T-helper 1 cell treated with Interleukin-12 subunit alpha and Interleukin-12 subunit beta and Interleukin-4 antibody, amounts not matched to agents 30 μg/mL and 1 μg/mL, for 36 hours (primary cell): ENCODE data around the gene DRD3.

Experiments used
- H3K27ac Mint-ChIP-seq: one replicate; pipeline ENCODE4 v1.8.0; 2021; ENCODE audit warnings: mild to moderate bottlenecking, mixed read lengths
- H3K27me3 Mint-ChIP-seq: one replicate; pipeline ENCODE4 v1.8.0; 2021; ENCODE audit warnings: low read depth, mixed read lengths
- H3K36me3 Mint-ChIP-seq: one replicate; pipeline ENCODE4 v1.8.0; 2021; ENCODE audit warnings: low read depth, mixed read lengths
- H3K4me1 Mint-ChIP-seq: one replicate; pipeline ENCODE4 v1.8.0; 2021; ENCODE audit warnings: low read depth, mixed read lengths
- H3K4me3 Mint-ChIP-seq: one replicate; pipeline ENCODE4 v1.8.0; 2021; ENCODE audit warnings: mild to moderate bottlenecking, moderate library complexity, mixed read lengths
- H3K9me3 Mint-ChIP-seq: one replicate; pipeline ENCODE4 v1.8.0; 2021; ENCODE audit warnings: mixed read lengths

DRD3 gene

DNA sequence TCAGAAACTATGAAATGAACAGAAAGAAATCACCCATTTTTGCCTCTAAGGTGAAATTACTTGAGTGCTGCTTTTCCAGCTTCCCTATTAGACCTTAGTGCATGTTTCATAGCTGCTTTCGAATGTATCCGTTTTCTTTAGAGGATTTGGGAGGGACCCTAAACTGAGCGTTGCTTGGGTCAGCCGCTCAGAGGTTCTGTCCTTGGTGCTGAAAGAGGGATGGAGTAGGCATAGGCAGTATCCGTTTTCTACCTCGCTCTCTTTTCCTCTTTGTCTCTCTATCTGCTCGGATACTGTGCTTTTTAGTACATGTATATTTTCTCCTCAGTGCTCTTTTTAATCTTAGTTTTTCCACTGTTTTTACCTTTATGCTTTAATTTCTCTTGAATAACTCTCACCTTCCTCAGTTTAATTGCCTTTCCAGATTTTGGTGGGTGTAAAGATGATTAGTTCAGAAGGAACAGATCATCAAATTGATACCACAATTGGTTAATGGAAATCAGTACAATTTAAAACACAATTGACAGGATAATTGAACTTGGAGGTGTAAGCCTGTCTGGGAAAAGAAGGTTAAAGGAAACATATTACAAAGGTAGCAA, at the start of gene DRD3:
Gene DRD3, minus strand, starts transcription at position 283 of the 599 bp plus-strand sequence. CDS start 7,060 bp downstream, outside the sequence.
- Mint-ChIP-seq H3K27me3 (peaks cover 28% of the 10 kb centered on the region), H3K27ac (no peak within 1 kb of the TSS), H3K4me1 (no peaks in the 10 kb centered on the region), H3K9me3 (no peaks in the 10 kb centered on the region), H3K36me3 (no peaks in the 10 kb centered on the region), H3K4me3 (no peak within 1 kb of the TSS)

DNA sequence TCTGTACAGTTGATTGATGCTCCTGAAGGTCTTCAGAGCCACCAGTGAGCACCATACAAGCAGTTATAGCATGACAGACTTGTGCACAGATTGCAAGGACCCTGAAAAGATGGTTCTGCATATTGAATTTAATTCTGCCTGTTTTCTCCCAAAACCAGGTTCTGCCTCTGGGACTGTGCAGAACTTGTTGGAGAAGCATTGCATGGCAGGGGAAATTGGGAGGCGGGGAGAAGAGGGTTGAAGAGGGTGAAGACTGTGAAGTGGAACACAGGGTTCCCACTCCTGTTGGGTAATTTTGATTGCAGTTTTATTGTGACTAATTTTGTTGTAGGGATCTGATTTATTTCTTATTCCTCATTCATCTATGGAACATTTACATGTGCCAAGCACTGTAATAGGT, 48.2 kb upstream of the DRD3 start:
- Mint-ChIP-seq H3K36me3 (peaks cover 18% of the 10 kb centered on the region), H3K9me3 (peaks cover 21% of the 10 kb centered on the region), H3K4me1 (peaks cover 42% of the 10 kb centered on the region), H3K4me3 (no peak overlapping the region), H3K27ac (no peak overlapping the region), H3K27me3 (no peaks in the 10 kb centered on the region)

DNA sequence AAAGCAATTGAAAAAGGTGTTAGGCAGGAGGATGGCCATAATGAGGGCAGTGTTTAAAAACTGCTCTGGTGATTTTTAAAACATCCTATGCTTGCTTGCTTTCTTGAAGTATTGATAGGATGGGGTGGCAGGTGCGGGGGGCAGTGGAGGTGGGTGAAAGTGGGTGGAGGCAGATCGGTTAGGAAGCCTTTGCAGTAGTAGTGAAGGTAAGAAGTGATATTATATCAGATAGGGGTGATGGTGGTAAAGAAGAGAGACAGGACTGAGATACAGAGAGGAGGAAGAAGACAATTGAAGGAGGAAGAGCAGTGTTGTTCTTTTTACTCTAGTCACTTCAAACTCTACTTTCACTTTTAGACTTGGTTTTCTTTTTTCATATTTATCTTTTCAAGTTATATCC, 47.5 kb upstream of the DRD3 start:
- Mint-ChIP-seq H3K4me1 (peaks cover 44% of the 10 kb centered on the region), H3K27ac (peak overlapping the region; percentile 79), H3K27me3 (no peaks in the 10 kb centered on the region)

DNA sequence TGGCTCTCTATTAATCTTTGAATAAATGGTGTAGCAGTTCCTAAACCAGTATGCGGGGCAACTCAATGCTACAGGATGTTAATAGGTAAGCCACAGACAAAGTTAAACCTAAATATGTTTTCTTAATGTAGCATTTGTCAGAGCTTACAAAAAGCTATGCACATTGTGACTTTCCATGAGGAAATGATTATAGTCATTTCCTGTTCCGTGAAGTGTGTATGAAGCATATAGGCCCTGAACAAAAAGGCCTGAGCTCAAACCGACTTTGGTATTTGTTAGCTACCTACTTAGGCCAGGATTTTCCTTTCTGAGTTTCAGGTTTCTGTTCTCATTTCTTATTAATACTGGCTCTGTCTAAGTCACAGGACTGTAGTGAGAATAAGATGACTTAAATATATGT, 44.3 kb upstream of the DRD3 start:
- H3K4me3 Mint-ChIP-seq: peak overlapping the region; percentile 61
- H3K4me1 Mint-ChIP-seq: peaks cover 47% of the 10 kb centered on the region

More for the DNA sequence above, 47.5 kb upstream of the DRD3 start:
- Mint-ChIP-seq H3K36me3 (peaks cover 18% of the 10 kb centered on the region), H3K4me3 (peak overlapping the region; percentile 54), H3K9me3 (peaks cover 21% of the 10 kb centered on the region)

DNA sequence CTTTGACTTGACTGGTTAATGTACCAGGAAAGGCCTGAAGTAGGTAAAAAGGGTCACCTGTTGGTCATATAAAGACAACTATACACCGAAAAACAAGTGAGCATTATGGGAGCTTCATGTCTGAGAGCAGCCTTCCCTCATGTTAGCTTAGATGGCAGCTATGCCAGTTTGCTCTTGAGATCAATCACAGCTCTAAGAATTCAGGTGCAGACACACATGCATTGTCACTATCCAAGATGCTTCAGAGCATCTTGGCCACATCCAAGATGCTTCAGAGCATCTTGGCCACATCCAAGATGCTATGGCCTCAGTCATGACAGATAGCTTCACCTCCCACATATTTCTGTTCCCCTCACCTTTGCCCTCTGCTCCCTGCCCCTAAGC, 43.0 kb upstream of the DRD3 start:
- Mint-ChIP-seq H3K4me3 (peak overlapping the region; percentile 27), H3K4me1 (peaks cover 51% of the 10 kb centered on the region), H3K36me3 (peaks cover 16% of the 10 kb centered on the region)

More for the DNA sequence above, 44.3 kb upstream of the DRD3 start:
- H3K36me3 Mint-ChIP-seq: peaks cover 18% of the 10 kb centered on the region
- H3K27ac Mint-ChIP-seq: peak overlapping the region; percentile 90
- no peaks in the 10 kb centered on the region for H3K27me3 Mint-ChIP-seq
- peaks cover 21% of the 10 kb centered on the region for H3K9me3 Mint-ChIP-seq

DNA sequence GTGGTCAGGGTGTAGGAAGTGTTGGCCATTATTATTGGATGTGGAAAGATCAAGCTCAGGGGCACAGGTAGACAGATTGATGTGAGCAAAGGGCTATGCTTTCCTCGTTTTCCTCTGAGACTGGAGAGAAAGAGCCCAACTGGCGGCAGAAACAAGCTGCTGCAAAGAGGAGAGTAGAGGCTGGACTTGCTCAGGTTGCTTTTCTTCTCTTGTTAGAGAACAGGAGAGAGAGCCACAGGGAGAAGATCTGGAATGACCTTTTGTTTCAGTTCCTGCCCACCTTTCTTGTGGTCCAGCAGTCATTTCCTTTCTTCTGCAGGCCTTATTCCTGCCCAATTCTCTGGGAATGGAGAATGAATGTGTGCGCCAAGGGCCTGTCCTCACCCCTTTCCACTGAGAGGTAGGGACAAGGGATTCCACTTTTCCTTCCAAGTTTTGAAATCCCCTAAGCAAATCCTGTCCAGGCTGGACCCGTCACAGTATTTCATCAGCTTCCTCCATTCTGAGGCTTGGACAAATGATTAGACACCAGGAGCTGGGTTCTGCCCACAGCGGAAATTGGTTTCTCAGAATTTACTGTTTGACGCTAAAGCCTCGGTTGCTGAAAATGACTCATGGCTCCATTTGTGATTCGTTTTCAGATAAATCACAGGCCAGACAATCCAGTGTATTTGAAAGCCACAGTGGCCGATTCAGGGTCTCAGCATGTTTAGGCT, 42.5 kb upstream of the DRD3 start:
- H3K36me3 Mint-ChIP-seq: peaks cover 14% of the 10 kb centered on the region
- peak overlapping the region; percentile 27 for H3K4me3 Mint-ChIP-seq
- H3K27ac Mint-ChIP-seq: peak overlapping the region; percentile 95
- peaks cover 21% of the 10 kb centered on the region for H3K9me3 Mint-ChIP-seq
- H3K27me3 Mint-ChIP-seq: no peaks in the 10 kb centered on the region
- peaks cover 46% of the 10 kb centered on the region for H3K4me1 Mint-ChIP-seq

More for the DNA sequence above, 43.0 kb upstream of the DRD3 start:
- Mint-ChIP-seq H3K27me3 (no peaks in the 10 kb centered on the region), H3K27ac (peak overlapping the region; percentile 95), H3K9me3 (peaks cover 21% of the 10 kb centered on the region)

DNA sequence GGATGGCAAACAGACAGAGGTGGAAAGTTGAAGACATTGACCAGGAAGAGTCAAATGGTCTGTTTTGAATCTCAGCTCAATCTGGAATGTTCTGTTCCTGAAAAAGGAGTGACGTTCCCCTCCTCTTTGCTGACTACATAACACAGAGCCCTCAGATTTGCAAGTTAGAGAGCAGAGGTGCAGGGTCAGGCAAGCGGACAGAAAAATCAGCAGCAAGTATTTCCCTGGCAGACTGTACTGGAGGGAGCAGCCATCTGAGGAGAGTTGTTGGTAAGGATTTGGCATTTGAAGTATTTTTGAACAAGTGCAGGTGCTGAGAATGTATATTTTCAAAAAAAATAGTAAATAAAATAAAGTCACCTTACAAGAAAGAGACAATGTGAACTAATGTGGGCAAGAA, 40.9 kb upstream of the DRD3 start:
- no peak overlapping the region for H3K27ac Mint-ChIP-seq
- H3K36me3 Mint-ChIP-seq: peaks cover 7% of the 10 kb centered on the region
- H3K4me3 Mint-ChIP-seq: no peak overlapping the region
- H3K4me1 Mint-ChIP-seq: peaks cover 37% of the 10 kb centered on the region
- H3K27me3 Mint-ChIP-seq: no peaks in the 10 kb centered on the region
- peaks cover 9% of the 10 kb centered on the region for H3K9me3 Mint-ChIP-seq

DNA sequence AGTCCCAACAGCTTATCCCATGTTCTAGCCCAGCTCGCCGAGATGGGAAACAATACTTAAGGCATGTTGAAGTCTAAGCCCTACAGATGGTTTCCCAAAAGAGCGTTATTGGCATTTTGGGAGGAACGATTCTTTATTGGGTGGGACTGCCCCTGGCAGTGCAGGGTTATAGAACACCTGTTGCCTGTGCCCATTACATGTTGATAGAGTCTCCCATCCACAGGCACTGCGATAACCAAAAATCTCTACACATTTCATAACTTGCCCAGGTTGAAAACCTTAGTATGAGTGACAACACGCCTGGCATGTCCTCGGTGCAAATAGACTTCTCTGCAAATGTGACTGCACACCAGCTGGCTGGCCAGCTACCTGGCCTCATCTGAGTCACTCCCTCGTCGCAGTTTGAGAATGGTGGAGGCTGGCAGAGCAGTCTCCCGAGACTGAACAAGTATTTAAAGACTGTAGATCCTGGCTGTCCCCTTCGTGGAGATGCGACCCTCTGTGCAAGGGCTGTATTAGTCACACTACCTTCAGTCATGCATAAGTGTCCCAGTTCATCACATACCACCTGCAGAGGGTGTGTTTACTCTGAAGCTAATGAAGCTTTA, 39.8 kb upstream of the DRD3 start:
- Mint-ChIP-seq H3K27me3 (no peaks in the 10 kb centered on the region), H3K4me1 (peaks cover 32% of the 10 kb centered on the region), H3K36me3 (peaks cover 3% of the 10 kb centered on the region), H3K27ac (no peak overlapping the region), H3K9me3 (no peaks in the 10 kb centered on the region), H3K4me3 (no peak overlapping the region)

DNA sequence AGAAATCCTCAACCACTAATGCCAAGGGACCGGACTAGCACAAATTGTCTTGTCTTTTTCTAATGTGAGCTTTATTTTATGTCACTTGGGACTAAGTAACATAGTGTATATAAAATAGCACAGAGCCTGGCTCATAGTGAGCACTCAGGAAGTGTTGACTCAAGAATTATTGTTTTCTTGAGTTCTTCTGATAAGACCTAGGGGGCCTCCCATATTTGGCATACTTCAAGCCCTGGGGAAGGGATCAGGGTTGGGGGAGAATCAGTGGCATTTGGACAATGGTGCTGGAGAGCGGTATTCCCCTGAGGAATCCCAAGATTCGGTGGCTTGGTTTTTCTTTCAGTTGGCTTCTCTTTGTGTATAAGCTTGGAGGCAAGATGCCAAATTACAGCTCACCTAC, 39.2 kb upstream of the DRD3 start:
- H3K27ac Mint-ChIP-seq: no peak overlapping the region
- H3K4me3 Mint-ChIP-seq: no peak overlapping the region
- H3K4me1 Mint-ChIP-seq: peaks cover 27% of the 10 kb centered on the region
- H3K9me3 Mint-ChIP-seq: no peaks in the 10 kb centered on the region
- H3K36me3 Mint-ChIP-seq: no peaks in the 10 kb centered on the region
- H3K27me3 Mint-ChIP-seq: no peaks in the 10 kb centered on the region

DNA sequence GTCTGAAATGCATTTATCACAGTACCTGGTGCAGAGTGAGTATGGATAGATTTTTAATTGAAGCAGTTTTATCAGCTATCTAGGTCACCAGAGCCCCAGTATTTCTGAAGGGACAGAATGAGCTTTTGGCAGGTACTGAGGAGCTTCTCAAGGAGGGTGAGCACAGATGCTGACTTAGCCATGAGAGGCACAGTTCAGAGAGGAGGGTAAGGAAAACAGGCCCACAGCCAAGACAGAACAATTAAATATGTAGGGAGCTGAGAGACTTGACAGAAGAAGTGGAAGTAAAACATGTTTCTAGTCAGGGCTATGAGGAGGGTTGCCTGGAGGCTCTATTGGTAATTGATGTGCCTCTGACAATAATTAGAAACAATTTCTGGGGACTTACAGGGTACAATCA, 38.4 kb upstream of the DRD3 start:
- Mint-ChIP-seq H3K27ac (peak overlapping the region; percentile 78), H3K9me3 (no peaks in the 10 kb centered on the region), H3K27me3 (no peaks in the 10 kb centered on the region), H3K36me3 (no peaks in the 10 kb centered on the region), H3K4me3 (no peak overlapping the region), H3K4me1 (peaks cover 30% of the 10 kb centered on the region)

DNA sequence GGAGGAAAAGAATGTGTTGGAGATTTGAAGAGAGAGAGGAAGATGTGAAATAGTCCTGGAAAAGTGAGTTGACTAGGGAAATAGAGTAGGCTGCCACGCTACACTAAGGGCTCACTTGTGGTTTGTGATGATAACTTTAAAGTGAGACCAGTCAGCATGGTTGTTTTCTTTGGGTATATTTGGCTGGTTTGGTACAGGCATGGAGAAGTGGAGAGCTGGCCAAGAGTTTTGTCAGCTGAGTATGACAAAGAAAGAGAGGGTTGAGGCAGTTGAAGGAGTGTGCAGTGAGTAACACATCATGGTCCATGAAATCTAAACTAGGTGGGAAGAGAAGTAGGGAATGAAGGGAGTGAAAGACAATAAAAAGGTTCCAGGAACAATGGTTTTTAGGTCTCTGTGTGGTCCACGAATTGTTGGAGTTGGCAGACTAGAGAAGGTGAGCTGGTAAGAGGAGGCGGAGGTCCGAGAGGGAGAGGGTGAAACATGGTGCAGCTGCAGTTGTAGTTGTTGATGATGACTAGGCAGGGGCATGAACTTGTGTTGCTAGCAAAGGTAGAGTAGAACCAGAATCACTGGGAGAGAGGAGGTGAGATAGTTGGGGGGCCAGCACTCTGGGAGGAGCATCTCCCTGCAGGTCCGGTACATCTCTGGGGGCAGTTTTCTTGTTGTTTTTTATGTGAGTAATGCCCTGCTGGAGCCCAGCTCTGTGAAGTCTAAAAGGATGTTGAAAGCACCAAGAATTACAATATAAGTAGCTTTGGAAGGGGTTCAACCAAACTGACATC, 37.5 kb upstream of the DRD3 start:
- Mint-ChIP-seq H3K4me3 (peak overlapping the region; percentile 3), H3K27me3 (no peaks in the 10 kb centered on the region), H3K4me1 (peaks cover 21% of the 10 kb centered on the region), H3K36me3 (no peaks in the 10 kb centered on the region), H3K9me3 (no peaks in the 10 kb centered on the region), H3K27ac (no peak overlapping the region)

DNA sequence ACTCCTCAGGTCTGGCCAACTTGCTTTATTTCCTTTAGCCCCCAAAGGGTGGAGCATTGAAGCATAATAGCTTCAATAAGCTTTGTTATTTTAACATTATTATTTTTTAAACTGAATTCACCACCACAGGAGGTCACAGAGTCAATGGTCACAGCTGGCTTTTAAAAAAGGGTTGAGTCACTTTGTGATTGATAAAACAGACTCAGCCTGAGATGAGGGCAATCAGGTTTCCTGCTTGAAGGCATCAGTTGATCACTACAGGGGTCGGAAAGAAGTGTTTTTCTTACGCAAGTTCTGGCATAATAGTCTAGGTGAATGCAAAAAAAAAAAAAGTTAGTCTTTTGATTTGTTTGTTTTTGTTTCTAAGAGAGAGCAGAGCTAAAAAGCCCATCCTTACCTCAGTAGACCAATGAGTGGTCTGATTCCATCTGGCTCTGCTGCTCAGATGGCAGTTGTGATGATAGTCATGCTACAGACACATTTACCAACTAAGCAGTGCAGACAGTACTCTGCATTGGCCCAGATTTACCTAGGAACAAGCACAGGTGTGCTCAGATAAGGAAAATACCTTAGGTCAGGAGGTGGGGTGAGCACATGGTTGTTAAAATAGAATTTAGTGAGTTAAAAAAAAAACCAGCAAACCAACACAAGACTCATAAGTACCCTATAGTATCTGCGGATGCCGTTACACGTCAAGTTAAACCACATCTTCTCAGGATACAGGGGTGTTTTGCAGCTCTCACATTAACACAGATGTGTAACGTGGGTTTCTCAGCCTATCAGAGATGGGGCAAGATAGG, 35.9 kb upstream of the DRD3 start:
- Mint-ChIP-seq H3K9me3 (no peaks in the 10 kb centered on the region), H3K4me1 (peaks cover 11% of the 10 kb centered on the region), H3K27me3 (no peaks in the 10 kb centered on the region), H3K4me3 (no peak overlapping the region), H3K36me3 (peaks cover 3% of the 10 kb centered on the region), H3K27ac (no peak overlapping the region)

DNA sequence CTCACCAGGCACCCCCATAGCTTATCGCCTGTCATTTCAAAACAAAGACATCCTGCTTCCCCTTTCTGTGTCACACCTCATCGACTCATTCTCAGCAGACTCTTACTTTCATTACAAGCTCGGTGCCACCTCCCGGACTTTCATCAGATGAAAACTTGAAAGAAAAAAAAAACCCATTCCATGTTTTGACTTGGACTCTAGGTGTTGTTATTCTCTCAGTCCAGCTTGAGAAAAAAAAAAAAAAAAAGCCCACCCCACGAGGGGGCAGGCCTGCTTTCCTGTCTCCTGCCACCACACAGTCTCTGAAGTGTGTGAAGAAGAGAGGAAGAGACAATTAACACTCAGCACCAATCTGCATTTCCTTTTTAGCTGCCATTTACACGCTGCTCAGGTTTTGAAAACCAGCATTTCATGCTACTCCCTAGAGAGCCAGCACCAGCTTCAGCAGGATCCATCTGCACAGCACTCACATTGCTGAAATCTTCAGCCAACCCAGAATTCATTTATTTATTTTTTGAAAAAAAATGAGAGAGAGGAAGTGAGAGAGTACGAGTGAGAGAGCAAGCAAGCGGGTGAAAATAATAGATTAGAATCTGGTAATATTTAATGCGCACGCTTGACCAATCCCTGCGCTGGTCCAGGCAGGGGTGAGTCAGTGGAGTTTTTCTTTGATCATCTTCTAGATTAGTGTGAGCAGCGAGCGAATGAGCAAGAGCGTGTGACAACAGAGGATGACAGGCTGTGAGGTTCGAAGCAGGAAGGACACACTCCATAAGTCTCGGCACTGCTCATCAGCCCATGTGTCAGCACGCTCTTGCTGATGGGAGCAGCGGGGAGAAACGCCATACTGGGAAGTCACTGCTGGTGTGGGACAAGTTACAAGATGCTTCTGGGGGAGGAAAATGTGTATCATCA, 35.0 kb upstream of the DRD3 start:
- Mint-ChIP-seq H3K4me3 (no peak overlapping the region), H3K27me3 (no peaks in the 10 kb centered on the region), H3K36me3 (peaks cover 3% of the 10 kb centered on the region), H3K4me1 (peaks cover 11% of the 10 kb centered on the region), H3K9me3 (no peaks in the 10 kb centered on the region), H3K27ac (no peak overlapping the region)
